ENCODE data around the gene CATSPERE.
"Not testable (repeated sequence)": the region's sequence is repeated elsewhere in the genome, so short reads cannot be mapped to it uniquely, and the experiment has no call there.

CATSPERE gene

GRCh38 chr1:244449936-244450508, 11.1 kb upstream of the CATSPERE start:
- no peak for DNase-seq

GRCh38 chr1:244450597-244451538, 10.2 kb upstream of the CATSPERE start:
- DNase-seq, result peak in 1 of 2 experiments; percentile 34

GRCh38 chr1:244451539-244451950, 9.5 kb upstream of the CATSPERE start, which contains the start of gene ADSS2:
ADSS2 (minus strand) TSS chr1:244451909; CDS start chr1:244451817, 92 bp downstream.
- DNase-seq, result peak in 1 of 2 experiments; percentile 62

GRCh38 chr1:244451951-244452795, 8.9 kb upstream of the CATSPERE start:
- DNase-seq, result peak; percentile 94 to 98

- no peak for DNase-seq
These were observed 6.7 kb upstream of the CATSPERE start for GRCh38 chr1:244454412-244454811.

GRCh38 chr1:244456586-244456985, 4.5 kb upstream of the CATSPERE start:
- DNase-seq, result no peak

GRCh38 chr1:244458781-244459180, 2.3 kb upstream of the CATSPERE start:
- DNase-seq, result no peak

GRCh38 chr1:244460197-244460596, 876 bp upstream of the CATSPERE start:
- DNase-seq, result no peak

- no peak for DNase-seq
These were observed 5.7 kb downstream of the CATSPERE start for GRCh38 chr1:244466724-244467123.

GRCh38 chr1:244473059-244473605, 12.1 kb downstream of the CATSPERE start:
- no peak for DNase-seq

GRCh38 chr1:244484971-244485370, 23.9 kb downstream of the CATSPERE start:
- not testable (repeated sequence) for DNase-seq

- no peak for DNase-seq
These were observed 33.6 kb downstream of the CATSPERE start for GRCh38 chr1:244494653-244495052.

GRCh38 chr1:244496186-244496585, 35.1 kb downstream of the CATSPERE start:
- DNase-seq, result no peak

GRCh38 chr1:244497805-244498204, 36.7 kb downstream of the CATSPERE start:
- DNase-seq, result no peak

- not testable (repeated sequence) for DNase-seq
These were observed 38.4 kb downstream of the CATSPERE start for GRCh38 chr1:244499484-244499883.

- not testable (repeated sequence) for DNase-seq
These were observed 39.4 kb downstream of the CATSPERE start for GRCh38 chr1:244500515-244500914.

- DNase-seq, result no peak
These were observed 41.6 kb downstream of the CATSPERE start for GRCh38 chr1:244502630-244503029.

GRCh38 chr1:244513493-244513892, 52.4 kb downstream of the CATSPERE start:
- no peak for DNase-seq

GRCh38 chr1:244515680-244516079, 54.6 kb downstream of the CATSPERE start:
- DNase-seq, result no peak

- DNase-seq, result no peak
These were observed 75.2 kb downstream of the CATSPERE start for GRCh38 chr1:244536316-244536715.

- no peak for DNase-seq
These were observed 84.4 kb downstream of the CATSPERE start for GRCh38 chr1:244545511-244545910.

GRCh38 chr1:244548558-244549115, 87.6 kb downstream of the CATSPERE start:
- no peak for DNase-seq

Measured in NCI-H526 (cell line).